DOHH2 (cell line): ENCODE measurements around the gene ATP6V0E1.

Experiments
- H3F3A ChIP-seq: fragments of 200-600 bp; sonication (generic), shearing (Covaris generic); 2 replicates; pipeline ENCODE4 v1.6.0; 2016; ENCODE audit warnings: antibody characterized with exemption, mild to moderate bottlenecking; ENCODE audit not compliant: control insufficient read depth, insufficient read depth
- H3K27ac ChIP-seq: fragments of 200-600 bp; sonication (generic); 2 replicates; pipeline ENCODE4 v1.5.1; 2014; ENCODE audit warnings: low read depth, mild to moderate bottlenecking, low read length, moderate library complexity
- H3K27me3 ChIP-seq: fragments of 200-600 bp; sonication (generic); 2 replicates; pipeline ENCODE4 v1.6.1; 2014; ENCODE audit warnings: mild to moderate bottlenecking, low read length, mixed read lengths; ENCODE audit not compliant: control insufficient read depth
- H3K36me3 ChIP-seq: fragments of 200-600 bp; sonication (generic); 2 replicates; pipeline ENCODE4 v1.6.1; 2014; ENCODE audit warnings: mild to moderate bottlenecking, low read length, moderate library complexity, mixed read lengths; ENCODE audit not compliant: control insufficient read depth
- H3K4me1 ChIP-seq: fragments of 200-600 bp; sonication (generic); 2 replicates; pipeline ENCODE4 v1.6.1; 2014; ENCODE audit warnings: mild to moderate bottlenecking, low read length, mixed read lengths; ENCODE audit not compliant: control insufficient read depth
- H3K4me2 ChIP-seq: fragments of 200-600 bp; sonication (generic); 2 replicates; pipeline ENCODE4 v1.6.0; 2014; ENCODE audit warnings: mild to moderate bottlenecking, low read length, moderate library complexity
- H3K4me3 ChIP-seq: fragments of 200-600 bp; sonication (generic); 2 replicates; pipeline ENCODE4 v1.5.1; 2014; ENCODE audit warnings: mild to moderate bottlenecking, low read length, mixed read lengths
- H3K79me2 ChIP-seq: fragments of 200-600 bp; sonication (generic); 2 replicates; pipeline ENCODE4 v1.6.1; 2014; ENCODE audit warnings: mild to moderate bottlenecking, low read length, mixed read lengths; ENCODE audit not compliant: control insufficient read depth
- H3K9me2 ChIP-seq: fragments of 200-600 bp; sonication (generic); replicated peaks from 2 replicates; pipeline ENCODE4 v1.6.1; 2014; ENCODE audit warnings: mild to moderate bottlenecking, low read length, mixed read lengths; ENCODE audit not compliant: control insufficient read depth
- H3K9me3 ChIP-seq: fragments of 200-600 bp; sonication (generic); 2 replicates; pipeline ENCODE4 v1.6.1; 2014; ENCODE audit warnings: antibody characterized with exemption, low read length, mixed read lengths; ENCODE audit not compliant: control insufficient read depth, insufficient read depth
- H4K20me1 ChIP-seq: fragments of 200-600 bp; sonication (generic); 2 replicates; pipeline ENCODE4 v1.6.0; 2014; ENCODE audit warnings: low read depth, mild to moderate bottlenecking, antibody characterized with exemption, low read length, moderate library complexity; ENCODE audit not compliant: control insufficient read depth, insufficient read depth
- EZH2phosphoT487 ChIP-seq: fragments of 200-600 bp; sonication (generic); IDR thresholded peaks from 2 replicates; pipeline ENCODE4 v1.6.1; 2017; ENCODE audit warnings: borderline replicate concordance, mild to moderate bottlenecking, antibody characterized with exemption, low read length, moderate library complexity, mixed read lengths
- TF ChIP-seq, protein P1 (sequence below): fragments of 200-600 bp; sonication (generic); IDR thresholded peaks from one replicate; pipeline ENCODE4 v1.5.1; 2014; ENCODE audit warnings: antibody characterized with exemption, mild to moderate bottlenecking, low read depth, low read length; ENCODE audit not compliant: poor library complexity, severe bottlenecking

ATP6V0E1 gene

DNA sequence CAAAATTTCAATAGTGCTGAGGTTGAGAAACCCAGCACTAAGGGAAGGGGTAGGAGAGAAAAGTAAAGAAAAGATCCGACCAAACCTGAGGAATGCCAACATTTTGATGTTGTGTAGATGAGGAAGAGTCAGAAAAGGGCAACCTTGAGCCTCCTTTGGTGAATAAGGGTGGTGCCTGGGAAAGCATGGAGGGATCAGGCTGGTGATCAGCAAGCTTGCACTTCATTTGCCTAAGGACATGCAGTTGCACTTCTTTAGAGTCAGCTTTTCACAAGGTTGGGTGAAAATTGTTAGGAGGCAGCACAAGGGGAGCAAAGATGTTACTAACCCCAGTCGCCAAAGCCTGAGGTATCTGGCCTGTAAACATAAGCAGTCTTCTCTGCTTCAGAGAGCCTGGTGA, 20.4 kb downstream of the ATP6V0E1 start:
- H3K9me2 ChIP-seq, result no peaks in the 10 kb centered on the region
- H3K4me1 ChIP-seq, result peaks cover 39% of the 10 kb centered on the region
- peaks cover 10% of the 10 kb centered on the region; the same call in 1 of the 2 replicates for H4K20me1 ChIP-seq
- no peaks in the 10 kb centered on the region for H3K27me3 ChIP-seq
- peaks cover 98% of the 10 kb centered on the region for H3K79me2 ChIP-seq
- H3K36me3 ChIP-seq, result peaks cover 32% of the 10 kb centered on the region
- no peak overlapping the region for H3K27ac ChIP-seq
- no peak overlapping the region for H3K4me3 ChIP-seq
- H3K9me3 ChIP-seq, result no peaks in the 10 kb centered on the region
- no peaks in the 10 kb centered on the region for H3F3A ChIP-seq
- TF ChIP-seq, protein P1, sequence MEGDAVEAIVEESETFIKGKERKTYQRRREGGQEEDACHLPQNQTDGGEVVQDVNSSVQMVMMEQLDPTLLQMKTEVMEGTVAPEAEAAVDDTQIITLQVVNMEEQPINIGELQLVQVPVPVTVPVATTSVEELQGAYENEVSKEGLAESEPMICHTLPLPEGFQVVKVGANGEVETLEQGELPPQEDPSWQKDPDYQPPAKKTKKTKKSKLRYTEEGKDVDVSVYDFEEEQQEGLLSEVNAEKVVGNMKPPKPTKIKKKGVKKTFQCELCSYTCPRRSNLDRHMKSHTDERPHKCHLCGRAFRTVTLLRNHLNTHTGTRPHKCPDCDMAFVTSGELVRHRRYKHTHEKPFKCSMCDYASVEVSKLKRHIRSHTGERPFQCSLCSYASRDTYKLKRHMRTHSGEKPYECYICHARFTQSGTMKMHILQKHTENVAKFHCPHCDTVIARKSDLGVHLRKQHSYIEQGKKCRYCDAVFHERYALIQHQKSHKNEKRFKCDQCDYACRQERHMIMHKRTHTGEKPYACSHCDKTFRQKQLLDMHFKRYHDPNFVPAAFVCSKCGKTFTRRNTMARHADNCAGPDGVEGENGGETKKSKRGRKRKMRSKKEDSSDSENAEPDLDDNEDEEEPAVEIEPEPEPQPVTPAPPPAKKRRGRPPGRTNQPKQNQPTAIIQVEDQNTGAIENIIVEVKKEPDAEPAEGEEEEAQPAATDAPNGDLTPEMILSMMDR, result no peak
- no peak for TF ChIP-seq EZH2phosphoT487
- H3K4me2 ChIP-seq, result no peak overlapping the region

DNA sequence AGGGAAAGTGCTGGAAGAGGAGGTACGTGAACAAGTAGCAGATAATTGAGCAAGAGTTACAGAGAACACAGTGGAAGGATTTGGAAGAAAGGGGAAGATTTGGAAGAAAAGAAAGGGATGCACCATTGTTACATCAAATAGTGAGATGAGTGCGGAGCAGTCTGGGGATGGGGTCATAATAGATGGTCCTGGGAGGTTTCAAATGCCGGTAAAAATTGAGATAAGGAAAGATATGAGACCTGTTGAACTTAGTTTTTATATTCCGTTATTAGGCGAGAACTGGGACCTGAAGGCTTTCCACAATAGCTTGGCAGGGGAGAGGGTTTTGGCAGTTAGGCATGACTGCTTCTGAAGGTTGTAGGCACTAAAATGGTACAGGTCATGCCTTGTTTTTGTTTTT, 20.9 kb downstream of the ATP6V0E1 start:
- peaks cover 43% of the 10 kb centered on the region for H3K4me1 ChIP-seq
- peaks cover 98% of the 10 kb centered on the region for H3K79me2 ChIP-seq

DNA sequence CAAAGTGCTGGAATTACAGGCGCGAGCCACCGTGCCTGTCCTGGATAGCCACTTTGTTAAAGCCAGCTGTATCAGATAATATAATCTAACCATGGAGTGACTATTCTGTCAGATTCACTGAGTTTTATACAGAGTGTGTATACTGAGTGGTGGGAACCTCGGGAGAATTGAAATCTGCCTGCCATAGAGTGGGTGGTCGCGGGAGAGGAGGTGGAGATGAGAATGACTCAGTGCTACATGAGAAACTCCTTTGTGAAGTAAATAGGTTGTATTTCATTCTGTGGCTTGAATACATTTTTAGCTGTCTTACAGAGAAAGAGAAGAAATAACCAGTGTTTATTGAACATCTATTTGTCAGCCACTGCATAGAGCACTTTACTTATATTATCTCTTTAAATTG, 26.4 kb downstream of the ATP6V0E1 start:
- Histone ChIP-seq H3K27me3 (no peaks in the 10 kb centered on the region), H3K27ac (no peak overlapping the region), H3K79me2 (peaks cover 96% of the 10 kb centered on the region), H3K9me2 (no peaks in the 10 kb centered on the region), H3F3A (no peaks in the 10 kb centered on the region), H3K36me3 (peaks cover 14% of the 10 kb centered on the region), H3K4me1 (peaks cover 23% of the 10 kb centered on the region), H4K20me1 (peaks cover 6% of the 10 kb centered on the region; the same call in 1 of the 2 replicates), H3K4me2 (no peak overlapping the region), H3K4me3 (no peak overlapping the region), H3K9me3 (no peaks in the 10 kb centered on the region)
- TF ChIP-seq EZH2phosphoT487, result no peak
- TF ChIP-seq, protein P1, result no peak

More for the DNA sequence above, 20.9 kb downstream of the ATP6V0E1 start:
- no peak overlapping the region for H3K4me3 ChIP-seq
- peaks cover 30% of the 10 kb centered on the region for H3K36me3 ChIP-seq
- H3K4me2 ChIP-seq, result no peak overlapping the region
- no peaks in the 10 kb centered on the region for H3K9me3 ChIP-seq
- TF ChIP-seq EZH2phosphoT487, result no peak
- no peak overlapping the region for H3K27ac ChIP-seq
- no peaks in the 10 kb centered on the region for H3F3A ChIP-seq
- no peaks in the 10 kb centered on the region for H3K27me3 ChIP-seq
- peaks cover 10% of the 10 kb centered on the region; the same call in 1 of the 2 replicates for H4K20me1 ChIP-seq
- no peaks in the 10 kb centered on the region for H3K9me2 ChIP-seq

DNA sequence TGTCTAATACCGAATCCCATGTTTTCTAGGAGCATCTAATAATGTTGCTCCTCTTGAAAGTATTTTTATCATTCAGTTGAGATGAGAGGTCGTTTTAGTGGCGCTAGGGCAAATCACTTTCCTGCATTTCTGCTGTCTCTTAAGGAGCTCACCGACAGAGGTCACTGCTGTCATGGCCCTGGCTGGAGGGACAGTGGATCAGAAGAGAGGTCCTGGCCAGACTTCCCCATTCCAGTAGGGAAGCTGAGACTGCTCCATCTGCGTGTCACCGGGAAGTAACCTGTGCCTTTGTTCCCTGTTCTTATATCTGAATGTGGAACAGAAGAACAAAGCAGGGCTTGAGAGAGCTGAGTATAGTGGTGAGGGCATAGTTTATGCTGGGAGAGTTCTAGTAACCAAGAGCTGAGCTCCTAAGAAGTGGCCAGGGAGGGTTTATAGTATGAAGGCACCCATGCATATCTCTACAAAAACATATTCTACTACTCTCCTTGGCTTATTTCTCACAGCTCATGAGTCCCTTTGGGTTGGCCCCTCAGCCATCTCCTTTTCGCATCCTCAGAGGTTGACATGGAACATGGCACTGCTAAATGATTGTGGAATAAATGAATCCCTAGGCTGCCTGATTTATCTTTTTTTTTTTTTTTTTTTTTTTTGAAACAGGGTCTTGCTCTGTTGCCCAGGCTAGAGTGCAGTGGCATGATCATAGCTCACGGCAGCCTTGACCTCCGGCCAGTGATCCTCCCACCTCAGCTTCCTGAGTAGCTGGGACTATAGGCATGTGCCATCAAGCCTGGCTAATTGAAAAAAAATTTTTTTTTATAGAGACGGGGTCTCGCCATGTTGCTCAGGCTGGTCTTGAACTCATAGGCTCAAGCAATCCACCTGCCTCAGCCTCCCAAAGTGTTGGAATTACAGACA, 27.2 kb downstream of the ATP6V0E1 start:
- Histone ChIP-seq H3K9me2 (no peaks in the 10 kb centered on the region), H3K27me3 (no peaks in the 10 kb centered on the region), H3K4me2 (no peak overlapping the region), H3F3A (no peaks in the 10 kb centered on the region), H3K4me1 (peaks cover 23% of the 10 kb centered on the region), H3K79me2 (peaks cover 96% of the 10 kb centered on the region), H3K36me3 (peaks cover 17% of the 10 kb centered on the region), H3K9me3 (no peaks in the 10 kb centered on the region), H3K4me3 (no peak overlapping the region), H3K27ac (no peak overlapping the region), H4K20me1 (peaks cover 6% of the 10 kb centered on the region; the same call in 1 of the 2 replicates)
- TF ChIP-seq EZH2phosphoT487, result no peak
- TF ChIP-seq, protein P1, result no peak
